ENCODE measurements around the gene MED15. TPM values are rescaled to one million over a fixed set of nuclear protein-coding genes. Genes with fewer than 3 reads are reported as not detected.

Gene MED15
- total RNA-seq, 3 donors from 2014 or later (not counting 1 experiment from before 2014, with no cell fraction given) = 269 to 291 (median 270) TPM

DNA sequence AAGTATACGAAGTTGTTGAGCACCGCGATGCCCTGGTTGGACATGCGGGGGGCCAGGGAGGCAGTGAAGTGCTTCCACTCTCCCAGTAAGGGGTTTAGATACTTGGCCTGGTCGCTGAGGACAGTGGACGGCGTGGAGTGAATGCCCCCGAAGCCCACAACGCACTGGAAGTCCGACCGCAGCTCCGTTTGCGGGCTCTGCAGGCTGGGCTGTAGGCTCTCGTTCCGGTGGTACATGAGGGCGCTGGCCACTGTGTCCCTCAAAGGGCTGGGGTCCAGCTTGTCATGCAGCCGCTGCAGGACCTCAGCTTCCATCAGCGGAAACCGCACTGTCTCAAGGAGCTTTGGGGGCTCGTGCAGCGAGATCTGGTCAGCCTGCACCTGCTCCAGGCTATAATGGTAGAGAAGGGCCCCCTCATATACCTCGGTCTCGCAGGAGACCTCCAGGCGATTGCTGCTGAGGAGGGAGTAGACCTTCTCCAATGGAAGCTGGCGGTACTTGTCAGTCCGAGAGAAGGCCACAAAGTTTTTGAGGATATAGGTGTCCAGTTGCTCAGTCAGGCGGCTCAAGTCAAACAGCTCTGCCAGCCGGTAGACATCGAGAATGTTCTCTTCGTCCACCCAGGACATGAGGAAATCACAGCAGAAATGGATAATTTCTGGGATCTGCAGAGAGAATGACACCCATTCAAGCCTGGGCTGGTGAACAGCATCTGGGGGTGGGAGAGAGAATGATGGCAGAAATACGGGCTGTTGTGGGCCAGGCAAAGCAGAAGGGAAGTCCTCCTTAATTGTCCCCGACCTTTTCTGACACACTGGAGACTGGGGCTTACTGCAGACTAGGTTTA, 42.3 kb upstream of the MED15 start:
- TF ChIP-seq, protein P1, sequence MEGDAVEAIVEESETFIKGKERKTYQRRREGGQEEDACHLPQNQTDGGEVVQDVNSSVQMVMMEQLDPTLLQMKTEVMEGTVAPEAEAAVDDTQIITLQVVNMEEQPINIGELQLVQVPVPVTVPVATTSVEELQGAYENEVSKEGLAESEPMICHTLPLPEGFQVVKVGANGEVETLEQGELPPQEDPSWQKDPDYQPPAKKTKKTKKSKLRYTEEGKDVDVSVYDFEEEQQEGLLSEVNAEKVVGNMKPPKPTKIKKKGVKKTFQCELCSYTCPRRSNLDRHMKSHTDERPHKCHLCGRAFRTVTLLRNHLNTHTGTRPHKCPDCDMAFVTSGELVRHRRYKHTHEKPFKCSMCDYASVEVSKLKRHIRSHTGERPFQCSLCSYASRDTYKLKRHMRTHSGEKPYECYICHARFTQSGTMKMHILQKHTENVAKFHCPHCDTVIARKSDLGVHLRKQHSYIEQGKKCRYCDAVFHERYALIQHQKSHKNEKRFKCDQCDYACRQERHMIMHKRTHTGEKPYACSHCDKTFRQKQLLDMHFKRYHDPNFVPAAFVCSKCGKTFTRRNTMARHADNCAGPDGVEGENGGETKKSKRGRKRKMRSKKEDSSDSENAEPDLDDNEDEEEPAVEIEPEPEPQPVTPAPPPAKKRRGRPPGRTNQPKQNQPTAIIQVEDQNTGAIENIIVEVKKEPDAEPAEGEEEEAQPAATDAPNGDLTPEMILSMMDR (IDR thresholded peaks at IDR 0.05) = no peak
- no peaks in the 10 kb centered on the region for H3K27me3 Mint-ChIP-seq (ENCODE audit: low read depth in 2 of 2)
- no peaks in the 10 kb centered on the region for H3K9me3 ChIP-seq (ENCODE audit: control insufficient read depth, insufficient read depth, low read length)
- no peak overlapping the region for H3K4me3 Mint-ChIP-seq
- H3K9me3 Mint-ChIP-seq = no peaks in the 10 kb centered on the region
- 98% methylated on average over 32 of the region's 32 CpGs for WGBS (ENCODE audit: insufficient coverage)
- H3K36me3 ChIP-seq (ENCODE audit: control insufficient read depth, insufficient read depth, low read length) = peaks cover 6% of the 10 kb centered on the region
- peak overlapping the region; percentile 87 for H3K27ac ChIP-seq (ENCODE audit: low read length)
- intact Hi-C loops (cut with micrococcal nuclease) = no loop called here
- peaks cover 30% of the 10 kb centered on the region for H3K4me1 ChIP-seq (ENCODE audit: control insufficient read depth, insufficient read depth, low read length)
- no peaks in the 10 kb centered on the region for H3K27me3 ChIP-seq (ENCODE audit: control insufficient read depth, insufficient read depth, low read length)
- DNase-seq (no peak), ATAC-seq (no peak)
- H3K4me3 ChIP-seq (ENCODE audit: low read length) = no peak overlapping the region
- H3K4me1 Mint-ChIP-seq = peaks cover 27 to 28% of the 10 kb centered on the region in 2 donors
- H3K27ac Mint-ChIP-seq = peak overlapping the region; percentile 27 to 85
- no peaks in the 10 kb centered on the region for H3K36me3 Mint-ChIP-seq

GRCh38 chr22:20465759-20466077, 41.7 kb upstream of the MED15 start:
- H3K4me3 ChIP-seq (ENCODE audit: low read length) = no peak overlapping the region
- TF ChIP-seq, protein P1 (IDR thresholded peaks at IDR 0.05) = no peak
- H3K27ac Mint-ChIP-seq = peak overlapping the region in 1 of 2 donors; percentile 27
- intact Hi-C loops (cut with micrococcal nuclease) = no loop called here
- no peaks in the 10 kb centered on the region for H3K36me3 Mint-ChIP-seq
- no peaks in the 10 kb centered on the region for H3K9me3 Mint-ChIP-seq
- peaks cover 30% of the 10 kb centered on the region for H3K4me1 ChIP-seq (ENCODE audit: control insufficient read depth, insufficient read depth, low read length)
- ATAC-seq (no peak), DNase-seq (peak in 1 of 2 donors; percentile 39)
- peaks cover 27 to 28% of the 10 kb centered on the region in 2 donors for H3K4me1 Mint-ChIP-seq
- 88% methylated on average over 5 of the region's 5 CpGs for WGBS (ENCODE audit: insufficient coverage)
- H3K4me3 Mint-ChIP-seq = no peak overlapping the region
- H3K27ac ChIP-seq (ENCODE audit: low read length) = no peak overlapping the region
- peaks cover 6% of the 10 kb centered on the region for H3K36me3 ChIP-seq (ENCODE audit: control insufficient read depth, insufficient read depth, low read length)
- H3K27me3 Mint-ChIP-seq (ENCODE audit: low read depth in 2 of 2) = no peaks in the 10 kb centered on the region
- no peaks in the 10 kb centered on the region for H3K27me3 ChIP-seq (ENCODE audit: control insufficient read depth, insufficient read depth, low read length)
- no peaks in the 10 kb centered on the region for H3K9me3 ChIP-seq (ENCODE audit: control insufficient read depth, insufficient read depth, low read length)

DNA sequence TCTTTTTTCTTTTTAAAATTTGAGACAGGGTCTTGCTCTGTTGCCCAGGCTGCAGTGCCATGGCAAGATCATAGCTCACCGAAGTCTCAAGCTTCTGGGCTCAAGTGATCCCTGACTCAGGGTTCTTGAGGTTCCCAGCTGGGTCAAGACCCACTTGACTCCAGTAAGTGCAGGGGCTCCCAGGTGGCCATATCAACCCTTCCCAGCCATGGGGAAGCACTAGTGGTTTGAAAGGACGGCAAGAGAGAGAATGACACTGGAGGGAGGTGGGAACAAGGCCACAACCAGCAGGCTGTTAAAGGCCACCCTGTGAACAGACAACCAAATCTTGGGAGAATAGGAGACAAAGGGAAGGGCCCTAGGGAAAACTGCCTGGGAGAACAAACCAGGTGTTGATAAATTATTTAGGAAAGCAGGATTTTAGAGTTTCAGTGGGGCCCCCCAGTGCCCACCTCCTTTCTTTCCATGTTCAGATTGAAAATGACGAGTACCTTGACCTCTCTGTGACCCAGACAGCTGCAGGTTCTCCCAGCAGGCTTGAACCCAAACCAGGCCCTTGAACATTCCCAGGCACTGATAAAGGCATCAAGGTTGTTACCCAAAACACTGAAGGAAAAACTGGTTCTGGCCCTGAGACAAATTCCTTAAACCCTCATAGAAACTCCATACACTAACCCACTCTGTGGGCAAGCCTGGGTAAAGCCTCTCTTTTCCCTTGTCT, 40.6 kb upstream of the MED15 start:
- H3K27ac Mint-ChIP-seq = no peak overlapping the region
- WGBS (ENCODE audit: insufficient coverage) = 91% methylated on average over 3 of the region's 3 CpGs
- TF ChIP-seq, protein P1 (IDR thresholded peaks at IDR 0.05) = no peak
- H3K36me3 Mint-ChIP-seq = no peaks in the 10 kb centered on the region
- H3K4me3 Mint-ChIP-seq = no peak overlapping the region
- H3K4me3 ChIP-seq (ENCODE audit: low read length) = no peak overlapping the region
- DNase-seq (no peak), ATAC-seq (no peak)
- intact Hi-C loops (cut with micrococcal nuclease) = no loop called here
- H3K27me3 ChIP-seq (ENCODE audit: control insufficient read depth, insufficient read depth, low read length) = no peaks in the 10 kb centered on the region
- no peak overlapping the region for H3K27ac ChIP-seq (ENCODE audit: low read length)
- no peaks in the 10 kb centered on the region for H3K9me3 ChIP-seq (ENCODE audit: control insufficient read depth, insufficient read depth, low read length)
- peaks cover 27 to 28% of the 10 kb centered on the region in 2 donors for H3K4me1 Mint-ChIP-seq
- H3K36me3 ChIP-seq (ENCODE audit: control insufficient read depth, insufficient read depth, low read length) = peaks cover 11% of the 10 kb centered on the region
- H3K9me3 Mint-ChIP-seq = no peaks in the 10 kb centered on the region
- no peaks in the 10 kb centered on the region for H3K27me3 Mint-ChIP-seq (ENCODE audit: low read depth in 2 of 2)
- H3K4me1 ChIP-seq (ENCODE audit: control insufficient read depth, insufficient read depth, low read length) = peaks cover 30% of the 10 kb centered on the region
